HUES6 (cell line): ENCODE data around the gene MEIOSIN.

ENCODE experiments used
- H3K27ac ChIP-seq: 2 replicates; pipeline ENCODE4 v1.7.0; 2013; ENCODE audit warnings: low read depth, mild to moderate bottlenecking, low read length, inconsistent platforms
- H3K27me3 ChIP-seq: 2 replicates; pipeline ENCODE4 v1.6.1; 2013; ENCODE audit warnings: low read length; ENCODE audit not compliant: control insufficient read depth, insufficient read depth
- H3K36me3 ChIP-seq: 2 replicates; pipeline ENCODE4 v1.6.1; 2013; ENCODE audit warnings: low read length; ENCODE audit not compliant: control insufficient read depth, insufficient read depth
- H3K4me1 ChIP-seq: 2 replicates; pipeline ENCODE4 v1.6.1; 2013; ENCODE audit warnings: low read length; ENCODE audit not compliant: control insufficient read depth, insufficient read depth
- H3K4me3 ChIP-seq: 2 replicates; pipeline ENCODE4 v1.5.1; 2013; ENCODE audit warnings: low read depth, low read length
- H3K9ac ChIP-seq: one replicate; pipeline ENCODE4 v1.6.1; 2013; ENCODE audit warnings: mild to moderate bottlenecking, low read length
- H3K9me3 ChIP-seq: 2 replicates; pipeline ENCODE4 v1.6.1; 2013; ENCODE audit warnings: low read depth, low read length; ENCODE audit not compliant: control insufficient read depth, insufficient read depth

MEIOSIN gene

DNA sequence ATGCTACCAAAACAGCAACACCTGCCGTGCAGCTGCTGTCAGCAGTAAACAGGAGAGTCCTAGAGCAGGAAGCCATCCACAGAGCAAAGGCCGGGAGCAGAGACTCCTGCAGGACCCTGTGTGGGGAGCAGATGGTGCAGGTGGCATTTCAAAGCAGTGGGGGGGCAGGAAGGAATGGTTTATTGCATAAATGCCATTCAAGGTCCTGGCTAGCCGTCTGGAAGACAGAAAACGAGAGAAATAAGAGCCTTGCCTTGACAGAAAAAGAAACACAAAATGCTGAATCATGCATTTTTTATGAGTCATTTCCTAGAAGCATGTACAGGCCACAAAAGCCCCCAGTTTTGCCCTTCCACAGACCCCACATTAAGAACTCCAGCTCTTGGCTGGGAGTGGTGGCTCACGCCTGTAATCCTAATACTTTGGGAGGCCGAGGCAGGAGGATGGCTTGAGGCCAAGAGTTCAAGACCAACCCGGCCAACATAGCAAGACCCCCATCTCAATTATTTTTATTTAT, 76.5 kb downstream of the MEIOSIN start:
- no peak overlapping the region for H3K27ac ChIP-seq
- H3K4me3 ChIP-seq = no peak overlapping the region
- peaks cover 11% of the 10 kb centered on the region; the same call in 1 of the 2 replicates for H3K4me1 ChIP-seq
- no peak overlapping the region for H3K9ac ChIP-seq
- H3K9me3 ChIP-seq = no peaks in the 10 kb centered on the region
- no peaks in the 10 kb centered on the region for H3K36me3 ChIP-seq
- peaks cover 4% of the 10 kb centered on the region; the same call in 1 of the 2 replicates for H3K27me3 ChIP-seq

GRCh38 chr19:45812297-45812696, 79.1 kb downstream of the MEIOSIN start:
- no peaks in the 10 kb centered on the region for H3K36me3 ChIP-seq
- no peak overlapping the region for H3K27ac ChIP-seq
- H3K27me3 ChIP-seq = no peaks in the 10 kb centered on the region
- peaks cover 21% of the 10 kb centered on the region; the same call in 1 of the 2 replicates for H3K4me1 ChIP-seq
- H3K4me3 ChIP-seq = no peak overlapping the region
- H3K9ac ChIP-seq = no peak overlapping the region
- no peaks in the 10 kb centered on the region for H3K9me3 ChIP-seq
